NB4 (cell line): ENCODE results near the gene CNTLN.

Experiments used
- POLR2A ChIP-seq: IDR thresholded peaks from 2 replicates; pipeline ENCODE4 v1.6.1; 2011; ENCODE audit warnings: mild to moderate bottlenecking; ENCODE audit not compliant: insufficient read length; ENCODE audit errors: extremely low read depth
- TF ChIP-seq, protein P1 (sequence below): IDR thresholded peaks from one replicate; pipeline ENCODE4 v1.5.1; 2012; ENCODE audit warnings: low read depth, low read length
- TF ChIP-seq, protein P2 (sequence below): IDR thresholded peaks from 2 replicates; pipeline ENCODE4 v1.6.1; 2011; ENCODE audit warnings: low read depth, low read length

DNA sequence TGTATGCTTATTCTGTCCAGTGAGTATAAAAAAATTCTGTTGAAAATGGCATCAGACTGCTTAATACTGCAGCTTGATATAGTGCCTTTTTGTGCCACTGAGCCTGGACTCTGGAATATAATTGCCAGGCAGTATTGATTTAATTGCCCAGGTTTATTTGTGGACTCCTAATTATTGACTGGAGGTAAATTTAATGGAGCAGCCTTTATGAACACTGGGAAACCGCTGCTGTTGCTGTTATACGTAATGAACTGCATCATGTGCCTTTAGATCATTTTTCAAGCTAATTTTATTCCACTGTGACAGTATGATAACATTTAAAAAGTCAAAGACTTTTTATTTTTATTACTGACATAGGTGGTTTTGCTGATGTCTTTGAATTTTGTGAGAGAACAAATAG, 353.8 kb downstream of the CNTLN start:
- TF ChIP-seq, protein P1, sequence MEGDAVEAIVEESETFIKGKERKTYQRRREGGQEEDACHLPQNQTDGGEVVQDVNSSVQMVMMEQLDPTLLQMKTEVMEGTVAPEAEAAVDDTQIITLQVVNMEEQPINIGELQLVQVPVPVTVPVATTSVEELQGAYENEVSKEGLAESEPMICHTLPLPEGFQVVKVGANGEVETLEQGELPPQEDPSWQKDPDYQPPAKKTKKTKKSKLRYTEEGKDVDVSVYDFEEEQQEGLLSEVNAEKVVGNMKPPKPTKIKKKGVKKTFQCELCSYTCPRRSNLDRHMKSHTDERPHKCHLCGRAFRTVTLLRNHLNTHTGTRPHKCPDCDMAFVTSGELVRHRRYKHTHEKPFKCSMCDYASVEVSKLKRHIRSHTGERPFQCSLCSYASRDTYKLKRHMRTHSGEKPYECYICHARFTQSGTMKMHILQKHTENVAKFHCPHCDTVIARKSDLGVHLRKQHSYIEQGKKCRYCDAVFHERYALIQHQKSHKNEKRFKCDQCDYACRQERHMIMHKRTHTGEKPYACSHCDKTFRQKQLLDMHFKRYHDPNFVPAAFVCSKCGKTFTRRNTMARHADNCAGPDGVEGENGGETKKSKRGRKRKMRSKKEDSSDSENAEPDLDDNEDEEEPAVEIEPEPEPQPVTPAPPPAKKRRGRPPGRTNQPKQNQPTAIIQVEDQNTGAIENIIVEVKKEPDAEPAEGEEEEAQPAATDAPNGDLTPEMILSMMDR: no peak
- no peak for TF ChIP-seq POLR2A
- TF ChIP-seq, protein P2, sequence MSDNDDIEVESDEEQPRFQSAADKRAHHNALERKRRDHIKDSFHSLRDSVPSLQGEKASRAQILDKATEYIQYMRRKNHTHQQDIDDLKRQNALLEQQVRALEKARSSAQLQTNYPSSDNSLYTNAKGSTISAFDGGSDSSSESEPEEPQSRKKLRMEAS: no peak
